IMR-90 (cell line): ENCODE data around the gene TESK2. TPM values are rescaled to one million over a fixed set of nuclear protein-coding genes. Genes with fewer than 3 reads are reported as not detected.

Source experiments
- ATAC-seq: fragments of 200-7000 bp; cut with Tn5 transposase; 2 replicates; pipeline ENCODE4 v1.9.1; 2020; ENCODE audit warnings: low read depth, mild to moderate bottlenecking, moderate library complexity
- BruUV-seq: library from RNA; stranded (reverse); fragments of 400-500 nt; replicated peaks from 2 replicates; lab custom pipeline; 2021; lab: Mats Ljungman, UMichigan
- CTCF ChIA-PET: fragments of 300-600 bp; formaldehyde crosslinking; extraction: SDS; loops from one replicate; lab custom pipeline; 2021; ENCODE audit warnings: antibody characterized with exemption; lab: Yijun Ruan, JAX
- POLR2A ChIA-PET: fragments of 300-600 bp; sonication (Branson Sonifier 250); formaldehyde crosslinking; loops from one replicate; lab custom pipeline; 2022; ENCODE audit warnings: antibody characterized with exemption; ENCODE audit not compliant: unreplicated experiment; lab: Charles Lee
- DNase-seq: peaks from one replicate; pipeline ENCODE4 v3.0.0; 2013
- H2AFZ ChIP-seq: replicated peaks from 2 replicates; pipeline ENCODE3; 2013; ENCODE audit warnings: low read length, mild to moderate bottlenecking; ENCODE audit not compliant: poor library complexity
- H2AK5ac ChIP-seq: 2 replicates; pipeline ENCODE4 v1.6.1; 2013; ENCODE audit warnings: low read depth, low read length, inconsistent platforms
- H2AK9ac ChIP-seq: replicated peaks from 2 replicates; pipeline ENCODE3; 2013; ENCODE audit warnings: mild to moderate bottlenecking, low read depth, low read length, moderate library complexity; ENCODE audit not compliant: poor library complexity
- H2BK120ac ChIP-seq: 2 replicates; pipeline ENCODE4 v1.6.1; 2013; ENCODE audit warnings: low read depth, low read length, inconsistent platforms
- H2BK15ac ChIP-seq: 3 replicates; pipeline ENCODE4 v1.6.1; 2013; ENCODE audit warnings: low read depth, low read length, inconsistent platforms
- H2BK20ac ChIP-seq: 2 replicates; pipeline ENCODE4 v1.6.1; 2013; ENCODE audit warnings: low read depth, mild to moderate bottlenecking, inconsistent platforms, low read length, moderate library complexity
- H2BK5ac ChIP-seq: 2 replicates; pipeline ENCODE4 v1.6.1; 2013; ENCODE audit warnings: mild to moderate bottlenecking, low read depth, low read length, inconsistent platforms; ENCODE audit not compliant: poor library complexity, severe bottlenecking
- H3K14ac ChIP-seq: replicated peaks from 2 replicates; pipeline ENCODE4 v1.6.1; 2013; ENCODE audit warnings: low read depth, low read length, inconsistent platforms
- H3K18ac ChIP-seq: 2 replicates; pipeline ENCODE4 v1.6.1; 2013; ENCODE audit warnings: low read depth, low read length, control low read depth
- H3K23ac ChIP-seq: 2 replicates; pipeline ENCODE4 v1.6.1; 2013; ENCODE audit warnings: low read depth, low read length, inconsistent platforms
- H3K27ac ChIP-seq: 2 replicates; pipeline ENCODE4 v1.5.1; 2013; ENCODE audit warnings: mild to moderate bottlenecking, control low read depth, low read length; ENCODE audit not compliant: insufficient read depth
- H3K27me3 ChIP-seq: 2 replicates; pipeline ENCODE4 v1.6.1; 2013; ENCODE audit warnings: low read length; ENCODE audit not compliant: control insufficient read depth, insufficient read depth
- H3K36me3 ChIP-seq: 2 replicates; pipeline ENCODE4 v1.6.1; 2013; ENCODE audit warnings: low read length, mixed read lengths; ENCODE audit not compliant: control insufficient read depth, insufficient read depth
- H3K4ac ChIP-seq: 2 replicates; pipeline ENCODE4 v1.6.1; 2013; ENCODE audit warnings: low read depth, low read length, inconsistent platforms
- H3K4me1 ChIP-seq: 2 replicates; pipeline ENCODE4 v1.6.1; 2013; ENCODE audit warnings: low read length, mixed read lengths; ENCODE audit not compliant: control insufficient read depth, insufficient read depth
- H3K4me2 ChIP-seq: 2 replicates; pipeline ENCODE4 v1.6.1; 2013; ENCODE audit warnings: low read depth, mild to moderate bottlenecking, control low read depth, low read length, moderate library complexity
- H3K4me3 ChIP-seq: 2 replicates; pipeline ENCODE4 v1.5.1; 2013; ENCODE audit warnings: low read depth, mild to moderate bottlenecking, control low read depth, low read length, moderate library complexity; ENCODE audit not compliant: insufficient read depth
- H3K56ac ChIP-seq: 2 replicates; pipeline ENCODE4 v1.6.1; 2013; ENCODE audit warnings: low read length, inconsistent platforms; ENCODE audit not compliant: insufficient read depth; ENCODE audit errors: extremely low read depth
- H3K79me1 ChIP-seq, 2 experiments: 2 replicates each; pipeline ENCODE4 v1.6.1; 2013; ENCODE audit warnings: low read length in 2 of 2, inconsistent platforms in 1 of 2, low read depth in 1 of 2
- H3K9ac ChIP-seq: 2 replicates; pipeline ENCODE4 v1.6.1; 2013; ENCODE audit warnings: low read depth, low read length, control low read depth
- H3K9me1 ChIP-seq: 2 replicates; pipeline ENCODE4 v1.6.1; 2013; ENCODE audit warnings: low read length, inconsistent platforms; ENCODE audit not compliant: insufficient read depth
- H3K9me3 ChIP-seq: 2 replicates; pipeline ENCODE4 v1.6.1; 2013; ENCODE audit warnings: low read length; ENCODE audit not compliant: control insufficient read depth, insufficient read depth
- H4K20me1 ChIP-seq: 2 replicates; pipeline ENCODE4 v1.6.1; 2013; ENCODE audit warnings: low read length, inconsistent platforms; ENCODE audit not compliant: insufficient read depth
- H4K5ac ChIP-seq: 2 replicates; pipeline ENCODE4 v1.6.1; 2013; ENCODE audit warnings: mild to moderate bottlenecking, low read depth, low read length, control low read depth
- H4K8ac ChIP-seq, 2 experiments: 2 replicates each; pipeline ENCODE4 v1.6.1; 2013; ENCODE audit warnings: low read depth in 2 of 2, low read length in 2 of 2, control low read depth in 1 of 2, inconsistent platforms in 1 of 2
- H4K91ac ChIP-seq: 2 replicates; pipeline ENCODE4 v1.6.1; 2013; ENCODE audit warnings: low read depth, low read length, inconsistent platforms; ENCODE audit not compliant: insufficient read depth
- POLR2A ChIP-seq: IDR thresholded peaks from 2 replicates; pipeline ENCODE4 v1.6.1; 2012; ENCODE audit warnings: mild to moderate bottlenecking, low read depth, low read length
- WGBS, 2 experiments: methylation state at CpG; one replicate each; pipeline versions ENCODE4 v1.1.5 to v1.1.7; 2013; ENCODE audit warnings: missing lambda C conversion rate in 2 of 2; ENCODE audit not compliant: insufficient read length in 1 of 2; ENCODE audit errors: extremely low coverage in 2 of 2; 5-methylcytosine and 5-hydroxymethylcytosine counted together
- dilution Hi-C: fragments of 300-500 bp; cut with HindIII; formaldehyde crosslinking; loops from one replicate; pipeline ENCODE4 v1.14.3; 2018; ENCODE audit warnings: low sequenced_read_pairs; ENCODE audit not compliant: unreplicated experiment
- in situ Hi-C: fragments of 300-500 bp; cut with MboI; formaldehyde crosslinking; loops from 3 replicates; pipeline ENCODE4 v1.14.3; 2019; ENCODE audit warnings: low sequenced_read_pairs, inconsistent platforms, mixed read lengths
- intact Hi-C: fragments of 100-400 bp; cut with micrococcal nuclease; formaldehyde crosslinking; loops from 2 replicates; pipeline ENCODE4 v1.10.0; 2022
- polyA plus RNA-seq, 3 experiments: library from polyadenylated mRNA; depleted of rRNA; stranded (reverse); fragments of >200 nt; gene quantifications; 2 replicates each; pipeline ENCODE4 v1.2.3, GENCODE V29; 2012; ENCODE audit warnings: low replicate concordance in 1 of 3
- total RNA-seq: library from RNA; depleted of rRNA; stranded (reverse); fragments of >200 nt; gene quantifications from 2 replicates; pipeline ENCODE4 v1.2.3, GENCODE V29; 2012

The TESK2 gene
- total and polyA plus RNA-seq, 2 of the 4 experiments (the other 2 are of a cell fraction): 0.90 to 1.3 TPM

- Histone ChIP-seq H2AFZ (no peak overlapping the region), H4K5ac (no peak overlapping the region), H2BK120ac (no peak overlapping the region), H3K27me3 (no peaks in the 10 kb centered on the region), H3K23ac (no peak overlapping the region), H3K18ac (no peak overlapping the region), H2BK15ac (no peak overlapping the region), H2AK5ac (no peak overlapping the region), H4K20me1 (no peaks in the 10 kb centered on the region), H2AK9ac (no peak overlapping the region), H3K4me1 (no peaks in the 10 kb centered on the region; the same call in 1 of the 2 replicates), H3K4me3 (no peak overlapping the region), H3K79me1 (no peaks in the 10 kb centered on the region), H2BK20ac (no peak overlapping the region), H3K4me2 (no peak overlapping the region), H3K9me3 (no peaks in the 10 kb centered on the region), H3K4ac (no peak overlapping the region), H3K36me3 (no peaks in the 10 kb centered on the region), H3K9ac (no peak overlapping the region), H3K56ac (no peak overlapping the region), H3K9me1 (peaks cover 4% of the 10 kb centered on the region; the same call in 1 of the 2 replicates), H3K14ac (no peak overlapping the region), H4K8ac (no peak overlapping the region), H3K27ac (no peak overlapping the region), H4K91ac (no peak overlapping the region), H2BK5ac (no peak overlapping the region)
- POLR2A ChIA-PET: no interaction called here
- TF ChIP-seq POLR2A: no peak
- in situ Hi-C loops: no loop called here
- WGBS, 2 experiments: no CpG with 5 or more reads among the region's 1 CpG
- intact Hi-C loops: no loop called here
- BruUV-seq: no TSS peak
- ATAC-seq (peak; percentile 40; the same call in 1 of the 2 replicates), DNase-seq (no peak)
- CTCF ChIA-PET: interaction anchor here (1.5 kb wide), 1 partner anchor 21 kb away, joined by 4 read pairs; no protein-coding TSS in a partner anchor
- dilution Hi-C loops: no loop called here
Measured at GRCh38 chr1:45380730-45381129, 110.2 kb downstream of the TESK2 start.
